GM12874 (cell line): ENCODE data around the gene CEACAM18.

Experiments used
- TF ChIP-seq, protein P1 (sequence below): IDR thresholded peaks from 2 replicates; pipeline ENCODE4 v1.5.1; 2011; ENCODE audit warnings: low read depth, mild to moderate bottlenecking, control low read depth, low read length, moderate library complexity; ENCODE audit not compliant: insufficient read depth

Gene CEACAM18

DNA sequence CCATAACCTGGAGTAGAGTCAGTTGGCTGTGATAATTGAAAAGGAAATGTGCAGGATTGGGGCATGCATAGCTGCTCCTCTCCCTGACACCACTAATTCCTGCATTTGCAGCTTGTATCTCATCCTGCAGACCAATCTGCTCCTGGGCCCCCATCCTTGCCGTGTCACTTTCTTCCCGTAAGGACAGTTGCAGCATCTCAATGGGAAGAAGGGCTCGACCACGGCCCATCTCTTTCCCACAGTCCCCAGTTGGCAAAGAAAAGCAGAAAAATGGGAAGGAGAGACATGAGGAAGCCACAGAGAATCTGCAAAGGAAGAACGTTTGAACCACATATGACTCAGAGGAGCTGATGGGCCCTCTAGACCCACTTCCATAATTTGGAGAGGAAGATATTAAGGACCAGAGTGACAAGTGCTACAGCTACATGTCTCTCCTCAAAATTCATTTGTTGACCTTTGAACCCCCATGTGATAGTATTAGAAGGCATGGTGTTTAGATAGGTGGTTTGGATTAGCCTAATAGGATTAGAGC is 25.0 kb downstream of the CEACAM18 start:
- TF ChIP-seq, protein P1, sequence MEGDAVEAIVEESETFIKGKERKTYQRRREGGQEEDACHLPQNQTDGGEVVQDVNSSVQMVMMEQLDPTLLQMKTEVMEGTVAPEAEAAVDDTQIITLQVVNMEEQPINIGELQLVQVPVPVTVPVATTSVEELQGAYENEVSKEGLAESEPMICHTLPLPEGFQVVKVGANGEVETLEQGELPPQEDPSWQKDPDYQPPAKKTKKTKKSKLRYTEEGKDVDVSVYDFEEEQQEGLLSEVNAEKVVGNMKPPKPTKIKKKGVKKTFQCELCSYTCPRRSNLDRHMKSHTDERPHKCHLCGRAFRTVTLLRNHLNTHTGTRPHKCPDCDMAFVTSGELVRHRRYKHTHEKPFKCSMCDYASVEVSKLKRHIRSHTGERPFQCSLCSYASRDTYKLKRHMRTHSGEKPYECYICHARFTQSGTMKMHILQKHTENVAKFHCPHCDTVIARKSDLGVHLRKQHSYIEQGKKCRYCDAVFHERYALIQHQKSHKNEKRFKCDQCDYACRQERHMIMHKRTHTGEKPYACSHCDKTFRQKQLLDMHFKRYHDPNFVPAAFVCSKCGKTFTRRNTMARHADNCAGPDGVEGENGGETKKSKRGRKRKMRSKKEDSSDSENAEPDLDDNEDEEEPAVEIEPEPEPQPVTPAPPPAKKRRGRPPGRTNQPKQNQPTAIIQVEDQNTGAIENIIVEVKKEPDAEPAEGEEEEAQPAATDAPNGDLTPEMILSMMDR = no peak

- TF ChIP-seq, protein P1 = no peak
These were observed 25.6 kb downstream of the CEACAM18 start for GRCh38 chr19:51503896-51504295.

DNA sequence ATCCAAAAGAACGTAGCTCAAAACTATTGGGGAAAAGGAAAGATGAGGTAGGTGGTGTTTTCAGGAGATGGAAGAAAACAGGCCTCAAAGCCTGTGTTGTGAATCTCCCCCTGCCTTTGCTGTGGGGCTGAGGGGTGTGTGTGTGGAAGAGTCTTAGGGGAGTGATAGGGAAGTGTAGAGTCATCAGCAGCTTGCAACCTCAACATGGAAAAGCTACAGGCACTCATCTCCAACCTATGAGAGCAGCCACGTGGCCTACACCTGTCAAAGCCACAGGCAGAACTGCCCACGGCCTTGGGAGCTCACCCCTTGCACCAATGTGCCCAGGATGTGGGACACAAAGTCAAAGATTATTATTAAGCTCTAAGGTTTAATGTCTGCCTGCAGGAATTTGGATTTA is 27.6 kb downstream of the CEACAM18 start:
- TF ChIP-seq, protein P1 = no peak

DNA sequence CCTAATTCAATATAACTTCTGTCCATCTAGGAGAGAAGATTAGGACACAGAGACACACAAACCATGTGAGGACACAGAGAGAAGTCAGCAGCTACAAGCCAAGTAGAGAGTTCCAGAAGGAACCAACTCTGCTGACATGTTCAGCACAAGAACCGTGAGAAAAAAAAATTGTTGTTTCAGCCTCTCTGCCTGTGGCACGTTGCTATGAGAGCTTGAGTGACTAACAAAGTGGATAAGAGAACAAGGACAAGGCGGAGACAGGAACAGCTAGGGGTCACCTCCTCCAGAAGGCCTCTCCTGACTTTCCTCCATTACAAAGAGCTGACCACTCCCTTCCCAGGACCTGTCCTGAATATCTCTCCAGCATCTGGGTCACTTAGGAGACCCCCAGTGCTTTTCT is 28.9 kb downstream of the CEACAM18 start:
- TF ChIP-seq, protein P1 = no peak

DNA sequence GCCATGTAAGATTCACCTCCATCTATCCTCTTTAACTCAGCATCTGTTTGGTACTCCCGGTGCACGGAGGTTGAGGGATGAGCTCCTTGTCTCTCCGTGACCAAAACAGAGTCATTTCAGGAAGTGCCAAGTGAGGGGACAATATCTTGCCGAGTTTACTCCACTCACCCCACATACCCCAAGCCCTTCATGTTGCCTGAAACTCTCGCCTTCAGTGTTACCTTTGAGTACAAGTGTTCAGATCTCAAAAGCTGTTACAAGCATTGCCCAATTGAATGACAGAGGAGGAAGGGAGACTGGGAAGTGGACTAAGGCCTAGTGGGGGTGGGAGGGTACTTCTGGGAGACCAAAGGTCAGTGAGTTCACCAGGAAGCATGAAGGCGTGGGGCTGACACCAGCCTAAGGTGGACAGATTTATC is 29.3 kb downstream of the CEACAM18 start:
- TF ChIP-seq, protein P1 = no peak

DNA sequence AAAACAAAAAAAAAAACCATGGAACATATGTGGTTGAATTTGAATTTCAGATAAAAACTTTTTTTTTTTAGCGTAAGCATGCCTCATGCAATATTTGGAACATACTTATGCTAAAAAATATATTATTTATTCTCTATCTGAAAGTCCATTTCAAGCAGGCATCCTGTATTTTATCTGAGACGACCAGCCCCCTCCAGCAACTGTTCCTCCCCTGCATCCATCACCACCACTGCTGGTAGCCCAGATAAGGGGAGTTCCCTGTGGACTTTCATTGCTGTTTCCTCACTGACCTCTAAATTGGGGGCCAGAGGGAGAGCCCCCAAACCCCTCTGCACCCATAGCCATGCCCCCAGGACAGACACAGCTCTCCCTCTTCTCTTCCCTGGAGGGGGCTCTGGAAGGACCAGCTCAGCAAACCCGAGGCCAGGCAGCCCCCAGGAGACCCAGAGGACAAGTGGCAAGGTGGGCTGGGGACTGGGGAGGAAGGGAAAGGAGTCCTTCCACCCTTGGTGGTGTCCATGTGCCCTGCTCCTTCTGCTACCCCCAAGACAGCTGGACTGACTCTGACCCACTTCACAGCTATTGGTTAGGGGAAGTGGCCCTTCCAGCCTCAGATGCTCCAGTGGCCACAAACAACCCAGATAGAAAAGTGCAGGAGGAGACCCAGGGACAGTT is 29.9 kb downstream of the CEACAM18 start:
- TF ChIP-seq, protein P1 = no peak

GRCh38 chr19:51509823-51510660 is 31.7 kb downstream of the CEACAM18 start:
- TF ChIP-seq, protein P1 = no peak
